Ovary (tissue), 3 donors: ENCODE results near the gene ATG5.

Experiments used
- POLR2A ChIP-seq: fragments of 450-650 bp; IDR thresholded peaks from one replicate; pipeline ENCODE4 v1.6.1; 2017; ENCODE audit warnings: antibody characterized with exemption, mild to moderate bottlenecking, moderate library complexity
- TF ChIP-seq, protein P1 (sequence below), 3 donors: fragments of 450-650 bp in 2 of 3; fragments of 200-600 bp in 1 of 3; IDR thresholded peaks; one replicate each; pipeline versions ENCODE4 v1.5.1 to v1.8.0; 2016 to 2022; ENCODE audit warnings: antibody characterized with exemption in 3 of 3, mild to moderate bottlenecking in 1 of 3
- donor health status: DM: no; HTN: no; CAD: no.

DNA sequence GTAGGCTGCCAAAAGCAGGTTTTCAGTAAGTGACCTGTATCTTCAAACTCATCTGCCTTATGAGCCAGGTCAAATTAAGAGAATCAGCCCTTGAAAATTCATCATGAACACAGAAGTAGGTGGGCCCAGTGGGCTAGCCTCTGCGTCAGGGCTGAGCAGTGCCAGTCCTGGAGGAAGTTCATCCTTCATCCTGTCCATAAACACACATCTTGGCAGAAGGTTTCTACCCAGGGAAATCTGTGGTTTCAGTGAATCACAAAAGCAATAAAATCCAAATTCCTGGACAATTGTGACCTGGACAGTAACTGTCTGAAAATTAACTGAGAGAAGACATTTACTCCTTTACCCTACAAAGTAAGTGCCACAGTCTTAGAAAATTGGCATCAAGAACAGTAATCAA is 72.4 kb downstream of the ATG5 start:
- TF ChIP-seq, protein P1, sequence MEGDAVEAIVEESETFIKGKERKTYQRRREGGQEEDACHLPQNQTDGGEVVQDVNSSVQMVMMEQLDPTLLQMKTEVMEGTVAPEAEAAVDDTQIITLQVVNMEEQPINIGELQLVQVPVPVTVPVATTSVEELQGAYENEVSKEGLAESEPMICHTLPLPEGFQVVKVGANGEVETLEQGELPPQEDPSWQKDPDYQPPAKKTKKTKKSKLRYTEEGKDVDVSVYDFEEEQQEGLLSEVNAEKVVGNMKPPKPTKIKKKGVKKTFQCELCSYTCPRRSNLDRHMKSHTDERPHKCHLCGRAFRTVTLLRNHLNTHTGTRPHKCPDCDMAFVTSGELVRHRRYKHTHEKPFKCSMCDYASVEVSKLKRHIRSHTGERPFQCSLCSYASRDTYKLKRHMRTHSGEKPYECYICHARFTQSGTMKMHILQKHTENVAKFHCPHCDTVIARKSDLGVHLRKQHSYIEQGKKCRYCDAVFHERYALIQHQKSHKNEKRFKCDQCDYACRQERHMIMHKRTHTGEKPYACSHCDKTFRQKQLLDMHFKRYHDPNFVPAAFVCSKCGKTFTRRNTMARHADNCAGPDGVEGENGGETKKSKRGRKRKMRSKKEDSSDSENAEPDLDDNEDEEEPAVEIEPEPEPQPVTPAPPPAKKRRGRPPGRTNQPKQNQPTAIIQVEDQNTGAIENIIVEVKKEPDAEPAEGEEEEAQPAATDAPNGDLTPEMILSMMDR (IDR thresholded peaks at IDR 0.05): no peak
- TF ChIP-seq POLR2A: no peak
